ENCODE data around the gene SEMA5B.

The SEMA5B gene

DNA sequence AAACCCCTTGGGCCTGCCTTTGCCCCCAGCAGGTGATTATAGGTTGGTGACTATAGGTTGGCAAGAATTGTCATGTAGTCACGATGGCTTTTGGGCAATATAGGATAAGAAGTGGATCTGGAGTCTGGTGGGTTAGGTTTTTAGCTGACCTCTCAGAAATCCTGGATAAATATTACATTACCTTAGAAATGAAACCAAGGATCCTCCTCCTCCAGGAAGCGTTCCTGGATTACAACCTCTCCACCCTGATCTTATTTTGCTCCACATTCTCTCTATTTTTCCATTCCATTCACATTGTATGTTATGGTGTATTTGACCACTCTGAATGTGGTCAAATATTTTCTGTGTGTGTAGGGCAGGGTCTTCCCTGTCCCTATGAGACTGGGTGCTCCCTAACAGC, 82.3 kb downstream of the SEMA5B start:
- H3K27ac ChIP-seq (ENCODE audit: low read depth, low read length) = no peak overlapping the region
- H3K4me3 ChIP-seq (ENCODE audit: insufficient read depth, low read length, poor library complexity, severe bottlenecking) = no peak overlapping the region
- no peaks in the 10 kb centered on the region for H3K27me3 ChIP-seq (ENCODE audit: low read length)
- H3K79me2 ChIP-seq (ENCODE audit: insufficient read depth, low read length) = no peaks in the 10 kb centered on the region
- no peaks in the 10 kb centered on the region for H3K9me2 ChIP-seq (replicated peaks; ENCODE audit: insufficient read depth, low read length)
- H2AFZ ChIP-seq (ENCODE audit: low read depth, low read length, severe bottlenecking) = no peak overlapping the region
- H3K9ac ChIP-seq (ENCODE audit: low read length) = no peak overlapping the region
- H3K4me2 ChIP-seq (ENCODE audit: low read depth, low read length, poor library complexity, severe bottlenecking) = no peak overlapping the region
- no peaks in the 10 kb centered on the region for H3K36me3 ChIP-seq (ENCODE audit: low read length)
- H3K9me3 ChIP-seq (ENCODE audit: insufficient read depth, low read length) = no peaks in the 10 kb centered on the region
- TF ChIP-seq EZH2phosphoT487 (conservative IDR thresholded peaks at IDR 0.05; ENCODE audit: low read length) = no peak
- TF ChIP-seq, protein P1, sequence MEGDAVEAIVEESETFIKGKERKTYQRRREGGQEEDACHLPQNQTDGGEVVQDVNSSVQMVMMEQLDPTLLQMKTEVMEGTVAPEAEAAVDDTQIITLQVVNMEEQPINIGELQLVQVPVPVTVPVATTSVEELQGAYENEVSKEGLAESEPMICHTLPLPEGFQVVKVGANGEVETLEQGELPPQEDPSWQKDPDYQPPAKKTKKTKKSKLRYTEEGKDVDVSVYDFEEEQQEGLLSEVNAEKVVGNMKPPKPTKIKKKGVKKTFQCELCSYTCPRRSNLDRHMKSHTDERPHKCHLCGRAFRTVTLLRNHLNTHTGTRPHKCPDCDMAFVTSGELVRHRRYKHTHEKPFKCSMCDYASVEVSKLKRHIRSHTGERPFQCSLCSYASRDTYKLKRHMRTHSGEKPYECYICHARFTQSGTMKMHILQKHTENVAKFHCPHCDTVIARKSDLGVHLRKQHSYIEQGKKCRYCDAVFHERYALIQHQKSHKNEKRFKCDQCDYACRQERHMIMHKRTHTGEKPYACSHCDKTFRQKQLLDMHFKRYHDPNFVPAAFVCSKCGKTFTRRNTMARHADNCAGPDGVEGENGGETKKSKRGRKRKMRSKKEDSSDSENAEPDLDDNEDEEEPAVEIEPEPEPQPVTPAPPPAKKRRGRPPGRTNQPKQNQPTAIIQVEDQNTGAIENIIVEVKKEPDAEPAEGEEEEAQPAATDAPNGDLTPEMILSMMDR (IDR thresholded peaks at IDR 0.05; ENCODE audit: insufficient read depth, low read length, poor library complexity, severe bottlenecking) = no peak
- H4K20me1 ChIP-seq (ENCODE audit: low read depth, low read length) = no peaks in the 10 kb centered on the region
- H3F3A ChIP-seq (ENCODE audit: insufficient read depth) = no peaks in the 10 kb centered on the region

DNA sequence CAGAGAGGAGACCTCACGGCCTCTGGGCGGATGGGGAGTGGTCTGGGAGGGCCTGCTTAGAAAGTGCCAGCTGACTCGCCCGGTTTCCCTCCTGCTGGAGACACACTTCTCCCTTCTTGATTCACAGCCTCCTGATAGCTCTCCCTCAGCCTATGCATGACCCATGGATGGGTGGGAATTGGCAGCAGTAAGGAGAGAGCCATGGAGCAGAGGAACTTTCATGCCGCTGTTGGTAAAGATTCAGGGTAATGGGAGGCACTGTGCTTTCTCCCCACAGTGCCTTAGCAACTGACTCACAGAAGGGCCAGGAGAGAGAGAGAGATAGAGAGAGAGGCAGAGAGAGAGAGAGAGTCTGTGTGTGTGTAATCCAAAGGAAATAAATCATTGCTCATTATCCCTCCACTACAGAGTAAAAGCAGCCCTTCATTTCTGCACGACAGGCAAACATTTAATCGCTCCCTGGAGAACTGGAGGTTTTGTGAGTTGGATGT, 82.8 kb downstream of the SEMA5B start:
- H3K27me3 ChIP-seq (ENCODE audit: low read length) = no peaks in the 10 kb centered on the region
- no peaks in the 10 kb centered on the region for H3F3A ChIP-seq (ENCODE audit: insufficient read depth)
- no peak overlapping the region for H2AFZ ChIP-seq (ENCODE audit: low read depth, low read length, severe bottlenecking)
- no peak overlapping the region for H3K9ac ChIP-seq (ENCODE audit: low read length)
- H3K79me2 ChIP-seq (ENCODE audit: insufficient read depth, low read length) = no peaks in the 10 kb centered on the region
- no peaks in the 10 kb centered on the region for H3K36me3 ChIP-seq (ENCODE audit: low read length)
- H3K9me3 ChIP-seq (ENCODE audit: insufficient read depth, low read length) = no peaks in the 10 kb centered on the region
- H3K4me2 ChIP-seq (ENCODE audit: low read depth, low read length, poor library complexity, severe bottlenecking) = no peak overlapping the region
- H3K27ac ChIP-seq (ENCODE audit: low read depth, low read length) = no peak overlapping the region
- H4K20me1 ChIP-seq (ENCODE audit: low read depth, low read length) = no peaks in the 10 kb centered on the region
- TF ChIP-seq, protein P1 (IDR thresholded peaks at IDR 0.05; ENCODE audit: insufficient read depth, low read length, poor library complexity, severe bottlenecking) = no peak
- TF ChIP-seq EZH2phosphoT487 (conservative IDR thresholded peaks at IDR 0.05; ENCODE audit: low read length) = no peak
- no peak overlapping the region for H3K4me3 ChIP-seq (ENCODE audit: insufficient read depth, low read length, poor library complexity, severe bottlenecking)
- no peaks in the 10 kb centered on the region for H3K9me2 ChIP-seq (replicated peaks; ENCODE audit: insufficient read depth, low read length)

DNA sequence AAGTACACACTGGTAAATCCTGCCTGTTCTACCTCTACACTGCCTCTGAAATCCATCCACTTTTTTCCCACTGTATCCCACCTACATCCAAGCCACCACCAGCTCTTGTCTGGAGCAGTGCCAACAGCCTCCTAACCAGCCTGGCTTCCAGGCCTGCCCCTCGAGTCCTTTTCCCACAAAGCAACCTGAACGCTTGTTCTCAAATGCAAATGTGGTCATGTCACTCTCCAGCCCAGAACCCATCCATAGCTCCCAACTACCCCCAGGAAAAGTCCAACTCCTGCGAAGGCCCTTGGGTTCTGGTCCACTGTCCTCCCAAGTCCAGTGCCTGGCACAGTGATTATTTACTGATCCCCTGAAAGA, 83.8 kb downstream of the SEMA5B start:
- H3K9me3 ChIP-seq (ENCODE audit: insufficient read depth, low read length) = no peaks in the 10 kb centered on the region
- no peaks in the 10 kb centered on the region for H3K27me3 ChIP-seq (ENCODE audit: low read length)
- no peaks in the 10 kb centered on the region for H3F3A ChIP-seq (ENCODE audit: insufficient read depth)
- H4K20me1 ChIP-seq (ENCODE audit: low read depth, low read length) = no peaks in the 10 kb centered on the region
- no peak overlapping the region for H2AFZ ChIP-seq (ENCODE audit: low read depth, low read length, severe bottlenecking)
- H3K4me2 ChIP-seq (ENCODE audit: low read depth, low read length, poor library complexity, severe bottlenecking) = no peak overlapping the region
- no peak for TF ChIP-seq EZH2phosphoT487 (conservative IDR thresholded peaks at IDR 0.05; ENCODE audit: low read length)
- TF ChIP-seq, protein P1 (IDR thresholded peaks at IDR 0.05; ENCODE audit: insufficient read depth, low read length, poor library complexity, severe bottlenecking) = no peak
- no peak overlapping the region for H3K9ac ChIP-seq (ENCODE audit: low read length)
- H3K27ac ChIP-seq (ENCODE audit: low read depth, low read length) = no peak overlapping the region
- H3K9me2 ChIP-seq (replicated peaks; ENCODE audit: insufficient read depth, low read length) = no peaks in the 10 kb centered on the region
- no peaks in the 10 kb centered on the region for H3K79me2 ChIP-seq (ENCODE audit: insufficient read depth, low read length)
- no peak overlapping the region for H3K4me3 ChIP-seq (ENCODE audit: insufficient read depth, low read length, poor library complexity, severe bottlenecking)
- H3K36me3 ChIP-seq (ENCODE audit: low read length) = no peaks in the 10 kb centered on the region
